OCI-M2 (cell line): ENCODE measurements around the gene PRXL2C.
"Not testable (repeated sequence)": the region's sequence is repeated elsewhere in the genome, so short reads cannot be mapped to it uniquely, and the experiment has no call there.

Experiments used
- DNase-seq: peaks from one replicate; lab custom pipeline; 2025; ENCODE audit not compliant: unreplicated experiment; lab: John Stamatoyannopoulos, UW

PRXL2C gene

GRCh38 chr9:96655198-96655851, at the start of gene PRXL2C:
Gene PRXL2C, minus strand, starts transcription at chr9:96655317. Its CDS starts 36 bp downstream, at chr9:96655281.
- no peak for DNase-seq

- DNase-seq: not testable (repeated sequence)
Measured at GRCh38 chr9:96700721-96701375, 45.7 kb upstream of the PRXL2C start.

DNA sequence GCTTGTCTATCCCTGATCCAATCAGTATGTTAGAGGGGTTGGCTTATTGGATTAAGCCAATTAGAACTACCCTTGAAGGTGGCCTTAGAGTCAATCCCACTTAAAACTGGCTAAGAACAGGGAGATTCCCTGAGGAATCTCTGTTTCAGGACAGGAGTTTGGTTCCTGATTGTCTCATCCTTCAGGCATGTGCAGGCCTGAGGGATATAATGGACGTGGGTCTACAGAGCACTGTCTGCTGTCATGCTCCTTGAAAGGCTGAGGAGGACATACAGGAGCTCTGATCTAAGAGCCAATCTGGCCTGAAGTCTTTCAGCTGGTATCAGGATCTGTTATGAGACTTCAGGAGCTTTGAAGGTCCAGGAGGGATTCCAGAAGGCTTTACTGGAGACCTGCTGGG, 36.2 kb upstream of the PRXL2C start:
- DNase-seq: no peak

DNA sequence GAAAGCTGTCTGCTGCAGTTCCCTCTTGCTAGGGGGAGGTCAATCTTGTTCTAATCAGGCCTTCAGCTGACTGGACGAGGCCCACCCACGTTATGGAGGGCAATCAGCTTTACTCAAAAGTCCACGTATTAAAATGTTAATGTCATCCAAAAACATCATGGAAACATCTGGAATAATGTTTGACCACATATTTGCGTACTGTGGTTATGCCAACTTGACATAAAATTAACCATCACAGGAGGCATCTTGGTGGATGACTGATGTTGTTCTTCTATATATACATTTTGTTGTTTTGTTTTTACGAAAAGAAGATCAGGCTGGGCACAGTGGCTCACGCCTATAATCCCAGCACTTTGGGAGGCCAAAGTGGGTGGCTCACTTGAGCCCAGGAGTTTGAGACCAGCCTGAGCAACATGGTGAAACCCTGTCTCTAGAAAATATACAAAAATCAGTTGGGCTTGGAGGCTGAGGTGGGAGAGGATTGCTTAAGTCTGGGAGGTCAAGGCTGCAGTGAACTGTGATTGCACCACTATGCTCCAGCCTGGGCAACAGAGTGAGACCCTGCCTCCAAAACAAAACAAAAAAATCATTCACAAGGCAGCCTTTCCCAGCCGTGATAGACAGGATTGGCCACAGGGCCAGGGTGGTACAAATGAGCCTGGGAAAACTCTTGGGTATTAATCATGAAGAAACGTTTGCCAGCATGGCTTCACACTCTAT, 33.8 kb upstream of the PRXL2C start:
- no peak for DNase-seq

DNA sequence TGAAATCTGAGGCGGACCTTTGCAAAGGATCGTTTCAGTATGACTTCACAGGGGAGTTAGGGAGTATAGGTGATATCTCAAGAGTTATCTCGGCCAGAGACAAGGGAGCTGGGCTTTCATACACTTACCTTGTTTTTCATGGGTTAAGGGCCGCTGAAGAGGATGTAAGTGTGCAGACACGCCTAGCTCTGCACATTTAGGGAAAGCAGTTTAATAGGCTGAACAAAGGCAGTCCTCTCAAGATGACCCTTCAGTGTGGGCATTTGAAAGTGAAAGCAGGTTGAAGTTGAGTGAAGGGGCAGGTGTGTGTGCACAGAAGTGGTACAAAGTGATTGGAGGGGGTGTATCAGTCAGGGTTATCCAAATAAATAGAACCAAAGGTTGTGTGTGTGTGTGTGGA, 33.1 kb upstream of the PRXL2C start:
- DNase-seq: no peak

DNA sequence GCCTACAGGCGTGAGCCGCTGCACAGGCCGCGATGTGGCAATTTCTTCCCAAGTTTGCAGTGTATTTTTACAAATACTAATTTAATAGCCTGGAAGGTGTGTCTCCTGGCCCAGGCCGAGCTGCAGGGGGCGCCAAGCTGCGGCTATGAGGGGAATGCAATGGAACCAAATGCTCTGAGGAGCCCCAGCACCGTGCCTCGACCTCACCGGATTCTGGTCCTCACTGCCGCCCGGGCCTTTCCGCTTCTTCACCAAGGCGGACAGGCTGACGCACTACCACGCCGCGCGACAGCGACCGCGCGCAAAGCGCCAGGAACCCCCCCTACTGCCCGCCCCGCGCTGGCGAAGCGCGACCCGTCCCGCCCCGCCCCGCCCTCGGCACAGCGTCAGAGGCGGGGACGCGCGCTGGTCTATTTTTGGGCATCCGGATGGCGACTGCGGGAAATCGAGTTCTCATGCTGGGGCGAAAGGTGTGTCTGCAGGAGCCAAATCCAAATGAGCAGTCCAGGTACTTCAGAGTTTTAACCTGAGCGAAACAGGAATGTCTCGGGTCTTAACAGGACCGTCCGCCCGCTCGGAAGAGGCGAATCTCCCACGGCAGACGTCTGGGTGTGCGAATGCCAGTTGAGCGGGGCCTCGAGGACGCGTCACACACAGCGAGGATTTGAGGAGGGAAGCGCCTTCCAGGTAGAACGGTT, 31.7 kb upstream of the PRXL2C start:
- DNase-seq: no peak

GRCh38 chr9:96680812-96681499, 25.8 kb upstream of the PRXL2C start:
- no peak for DNase-seq

GRCh38 chr9:96674906-96675538, 19.9 kb upstream of the PRXL2C start:
- DNase-seq: no peak

DNA sequence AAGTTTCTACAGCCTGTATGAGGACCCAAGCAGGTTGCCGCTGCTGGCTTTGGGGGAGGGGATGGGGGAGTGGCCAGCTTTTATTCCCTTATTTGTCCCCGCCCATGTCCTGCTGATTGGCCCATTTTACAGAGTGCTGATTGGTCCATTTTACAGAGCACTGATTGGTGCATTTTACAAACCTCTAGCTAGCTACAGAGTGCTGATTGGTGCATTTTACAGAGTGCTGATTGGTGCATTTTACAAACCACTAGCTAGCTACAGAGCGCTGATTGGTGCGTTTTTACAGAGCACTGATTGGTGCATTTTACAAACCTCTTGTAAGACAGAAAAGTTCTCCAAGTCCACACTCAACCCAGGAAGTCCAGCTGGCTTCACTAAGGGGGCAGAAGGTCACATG, 18.7 kb upstream of the PRXL2C start:
- not testable (repeated sequence) for DNase-seq

GRCh38 chr9:96668868-96669534, 13.9 kb upstream of the PRXL2C start:
- no peak for DNase-seq

- no peak for DNase-seq
Measured at GRCh38 chr9:96667363-96667728, 12.2 kb upstream of the PRXL2C start.

DNA sequence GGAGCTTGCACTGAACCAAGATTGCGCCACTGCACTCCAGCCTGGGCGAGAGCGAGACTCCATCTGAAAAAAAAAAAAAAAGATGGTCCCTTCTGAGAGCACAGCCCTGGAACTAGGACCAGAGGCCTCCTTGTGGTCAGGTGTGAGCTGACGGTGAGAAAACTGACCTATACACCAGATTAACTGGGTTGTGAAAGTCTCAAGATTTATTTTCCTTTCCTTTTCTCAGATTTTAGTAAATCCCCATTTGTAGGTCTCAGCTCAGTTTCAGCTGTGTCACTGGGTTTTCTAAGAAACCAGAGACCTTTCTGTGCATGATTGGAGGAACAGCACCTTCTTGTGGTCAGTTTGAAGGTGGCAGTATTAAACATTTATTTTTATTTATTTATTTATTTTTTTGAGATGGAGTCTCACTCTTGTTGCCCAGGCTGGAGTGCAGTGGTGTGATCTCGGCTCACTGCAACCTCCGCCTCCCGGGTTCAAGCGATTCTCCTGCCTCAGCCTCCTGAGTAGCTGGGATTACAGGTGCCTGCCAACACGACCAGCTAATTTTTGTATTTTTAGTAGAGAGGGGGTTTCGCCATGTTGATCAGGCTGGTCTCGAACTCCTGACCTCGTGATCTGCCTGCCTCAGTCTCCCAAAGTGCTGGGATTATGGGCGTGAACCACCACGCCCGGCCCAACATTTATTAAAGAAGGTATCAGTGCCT, 11.7 kb upstream of the PRXL2C start:
- not testable (repeated sequence) for DNase-seq

DNA sequence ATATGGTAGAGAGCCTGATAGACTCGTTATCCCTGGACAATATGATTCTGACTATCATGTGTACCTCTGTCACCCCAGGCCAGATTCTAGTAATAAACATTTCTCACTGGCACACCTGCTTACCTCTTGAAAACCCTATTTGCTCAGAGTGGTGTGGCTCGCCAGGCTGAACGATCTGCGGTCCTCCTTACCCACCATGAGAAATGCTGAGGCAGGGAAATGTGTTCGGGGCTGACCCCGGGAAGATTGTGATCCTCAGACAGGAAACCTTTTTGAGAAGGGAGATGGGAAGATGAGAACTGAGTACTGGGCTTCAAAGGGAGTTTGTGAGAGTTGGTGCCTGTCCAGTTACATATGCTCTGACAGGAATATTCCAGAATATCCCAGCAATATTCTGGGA, 10.7 kb upstream of the PRXL2C start:
- DNase-seq: no peak

DNA sequence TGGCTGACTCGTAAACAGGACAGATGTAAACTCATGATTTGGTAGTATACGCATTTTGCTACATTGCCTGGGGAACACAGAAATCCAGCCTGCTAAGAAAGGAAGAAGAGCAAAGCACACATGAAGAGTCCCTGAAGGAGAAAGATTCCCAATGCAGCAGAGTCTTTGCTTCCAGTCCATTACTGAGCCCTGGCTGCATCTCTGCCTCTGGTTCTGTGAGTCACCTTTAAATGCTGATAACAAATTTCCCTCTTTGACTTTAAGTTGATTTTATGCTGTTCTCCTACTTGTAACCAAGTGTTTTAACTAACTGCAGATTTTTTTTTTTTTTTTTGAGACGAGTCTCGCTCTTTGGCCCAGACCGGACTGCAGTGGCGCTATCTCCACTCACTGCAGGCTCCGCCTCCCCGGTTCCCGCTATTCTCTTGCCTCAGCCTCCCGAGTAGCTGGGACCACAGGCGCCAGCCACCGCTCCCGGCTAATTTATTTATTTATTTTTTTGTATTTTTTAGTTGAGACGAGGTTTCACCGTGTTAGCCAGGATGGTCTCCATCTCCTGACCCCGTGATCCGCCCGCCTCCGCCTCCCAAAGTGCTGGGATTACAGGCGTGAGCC, 8.5 kb upstream of the PRXL2C start:
- no peak for DNase-seq

- DNase-seq: no peak
Measured at GRCh38 chr9:96661711-96662110, 6.6 kb upstream of the PRXL2C start.

GRCh38 chr9:96660692-96661248, 5.7 kb upstream of the PRXL2C start:
- DNase-seq: no peak

DNA sequence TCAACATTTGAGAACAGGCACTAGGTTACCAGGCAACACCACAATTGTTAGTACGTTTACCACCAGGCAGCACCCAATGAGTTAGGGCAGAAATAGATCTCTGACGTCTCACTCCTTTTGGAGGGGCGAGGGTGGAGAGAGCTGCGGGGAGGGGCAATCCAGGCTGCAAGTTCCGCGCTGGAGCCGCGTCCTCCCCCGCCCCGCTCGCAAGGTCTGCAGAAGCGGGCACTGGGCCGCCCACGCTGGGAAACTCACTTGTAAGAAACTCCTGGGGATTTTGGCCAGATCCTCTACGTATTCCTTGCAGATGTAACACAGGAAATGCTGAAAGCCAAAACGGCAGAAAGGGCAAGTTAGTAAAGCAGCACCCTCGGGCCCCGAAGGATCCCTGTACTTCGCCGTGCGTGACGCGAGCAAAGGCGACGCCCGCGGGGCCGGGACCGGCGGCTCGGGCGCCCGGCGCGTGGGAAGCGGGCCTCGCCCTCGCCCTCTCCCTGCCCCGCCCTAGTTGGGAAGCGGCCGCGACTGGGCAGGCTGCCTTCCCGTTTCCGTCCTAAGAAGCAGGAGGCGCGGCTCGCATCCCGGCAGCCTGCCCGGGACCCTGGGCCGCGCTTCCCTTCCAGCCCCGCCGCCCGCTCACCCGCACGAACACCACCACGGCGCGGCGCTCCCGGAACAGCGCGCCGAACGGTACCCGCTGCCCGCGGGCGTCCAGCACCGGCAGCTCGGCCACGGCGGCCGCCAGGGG, 493 bp downstream of the PRXL2C start:
- DNase-seq: no peak

GRCh38 chr9:96651626-96652025, 3.5 kb downstream of the PRXL2C start:
- DNase-seq: no peak
